K562 (cell line): ENCODE measurements around the gene TMEM43. TPM values are rescaled to one million over a fixed set of nuclear protein-coding genes. Genes with fewer than 3 reads are reported as not detected.
A peak's percentile ranks its signal among the peaks of the same experiment; 100 is the strongest.

ENCODE experiments used
- BACH1 ChIP-seq: fragments of 200-800 bp; sonication (Bioruptor generic); IDR thresholded peaks from 2 replicates; pipeline ENCODE4 v1.6.1; 2016; ENCODE audit warnings: missing genetic modification characterization, missing compliant biosample characterization
- CBX8 ChIP-seq: fragments of 200-600 bp; sonication (generic); IDR thresholded peaks from 2 replicates; pipeline ENCODE4 v1.6.1; 2012; ENCODE audit warnings: borderline replicate concordance, mixed run types, low read depth, mild to moderate bottlenecking, moderate library complexity, mixed read lengths, low read length, control low read depth, inconsistent platforms; ENCODE audit not compliant: poor library complexity, severe bottlenecking; ENCODE audit errors: extremely low read depth
- CCAR2 ChIP-seq: fragments of 200-400 bp; formaldehyde crosslinking; IDR thresholded peaks from 2 replicates; pipeline ENCODE4 v1.6.1; 2017; ENCODE audit warnings: mild to moderate bottlenecking, low read depth, low read length
- CHD2 ChIP-seq: IDR thresholded peaks from 2 replicates; pipeline ENCODE4 v1.6.1; 2011; ENCODE audit warnings: low read depth, low read length
- CHD4 ChIP-seq: fragments of 200-600 bp; sonication (generic); IDR thresholded peaks from 3 replicates; pipeline ENCODE4 v1.6.1; 2012; ENCODE audit warnings: low read depth, mild to moderate bottlenecking, mixed read lengths, low read length, inconsistent platforms; ENCODE audit not compliant: insufficient read depth, insufficient replicate concordance, poor library complexity, severe bottlenecking
- E2F3 ChIP-seq: fragments of 250-450 bp; sonication (Bioruptor Pico); IDR thresholded peaks from 2 replicates; pipeline ENCODE4 v1.4.0; 2020; ENCODE audit warnings: mild to moderate bottlenecking
- ESRRB ChIP-seq: fragments of 250-450 bp; sonication (Bioruptor Pico); IDR thresholded peaks from 2 replicates; pipeline ENCODE4 v1.5.0; 2020; ENCODE audit warnings: mild to moderate bottlenecking, moderate library complexity, borderline replicate concordance
- FIP1L1 ChIP-seq: fragments of 200-400 bp; formaldehyde crosslinking; IDR thresholded peaks from 2 replicates; pipeline ENCODE4 v1.6.1; 2018; ENCODE audit warnings: mild to moderate bottlenecking, low read depth, low read length; ENCODE audit not compliant: poor library complexity, severe bottlenecking
- FOXJ3 ChIP-seq: sonication (generic); formaldehyde crosslinking; IDR thresholded peaks from 2 replicates; pipeline ENCODE4 v1.4.0; 2020; ENCODE audit warnings: mild to moderate bottlenecking, missing genetic modification reagents
- JUNB ChIP-seq: fragments of 450-650 bp; formaldehyde crosslinking; conservative IDR thresholded peaks from 2 replicates; pipeline ENCODE4 v1.4.0; 2020; ENCODE audit warnings: mild to moderate bottlenecking
- MCM3 ChIP-seq: fragments of 450-650 bp; IDR thresholded peaks from 2 replicates; pipeline ENCODE4 v1.6.1; 2016
- NCOA1 ChIP-seq: fragments of 450-650 bp; IDR thresholded peaks from 2 replicates; pipeline ENCODE4 v1.6.1; 2016; ENCODE audit warnings: low read depth
- TOE1 ChIP-seq, 2 experiments: fragments of 450-650 bp in 1 of 2; sonication (generic) in 1 of 2; formaldehyde crosslinking in 1 of 2; IDR thresholded peaks; 2 replicates each; pipeline versions ENCODE4 v1.7.1 to v1.8.0; 2016 to 2022; ENCODE audit warnings: borderline replicate concordance in 2 of 2, mild to moderate bottlenecking in 2 of 2, antibody characterized with exemption in 1 of 2, inconsistent platforms in 1 of 2, low read depth in 1 of 2, missing genetic modification reagents in 1 of 2, moderate library complexity in 1 of 2
- ZNF316 ChIP-seq: fragments of 450-650 bp; IDR thresholded peaks from 2 replicates; pipeline ENCODE4 v1.6.1; 2016
- ZNF57 ChIP-seq: fragments of 450-650 bp; formaldehyde crosslinking; IDR thresholded peaks from 2 replicates; pipeline ENCODE4 v1.4.0; 2020; ENCODE audit warnings: mild to moderate bottlenecking, moderate library complexity
- polyA plus RNA-seq, 8 experiments: library from polyadenylated mRNA; depleted of rRNA in 4 of 8; stranded (reverse) in 5 of 8; unstranded in 3 of 8; fragments of >200 nt; fragmentation: Nextera tagmentation in 2 of 8; fragmentation: Illumina TruSeq in 1 of 8; extraction: Ambion mirVana in 2 of 8; extraction: Trizol in 1 of 8; gene quantifications; 2 replicates each; pipeline versions ENCODE4 v1.2.1 to v1.2.3, GENCODE V29; 2011 to 2014; ENCODE audit warnings: inconsistent platforms in 1 of 8, missing spikeins in 1 of 8
- total RNA-seq, 7 experiments: library from RNA; depleted of rRNA in 6 of 7; stranded (reverse); fragments of >200 nt in 6 of 7; fragmentation: Illumina TruSeq in 2 of 7; extraction: Trizol in 2 of 7; gene quantifications; 2 replicates each; pipeline versions ENCODE4 v1.2.1 to v1.2.3, GENCODE V29; 2011 to 2021; ENCODE audit warnings: low replicate concordance in 1 of 7
- TF ChIP-seq, protein P1 (sequence below): sonication (generic); formaldehyde crosslinking; IDR thresholded peaks from 2 replicates; pipeline ENCODE4 v1.8.1; 2022; ENCODE audit warnings: missing genetic modification reagents
- TF ChIP-seq, protein P2 (sequence below): fragments of 150-350 bp; IDR thresholded peaks from 2 replicates; pipeline ENCODE4 v1.6.1; 2014; ENCODE audit warnings: low read depth, mild to moderate bottlenecking, low read length, borderline replicate concordance
- TF ChIP-seq, protein P3 (sequence below): fragments of 200-400 bp; formaldehyde crosslinking; IDR thresholded peaks from 2 replicates; pipeline ENCODE4 v1.6.1; 2017; ENCODE audit warnings: mild to moderate bottlenecking, low read depth, low read length, moderate library complexity

The TMEM43 gene
- total and polyA plus RNA-seq, 9 of the 15 experiments (the other 6 are each of a cell fraction or from before 2014, with no cell fraction given): 16.7 to 46.1 (median 35.7) TPM

DNA sequence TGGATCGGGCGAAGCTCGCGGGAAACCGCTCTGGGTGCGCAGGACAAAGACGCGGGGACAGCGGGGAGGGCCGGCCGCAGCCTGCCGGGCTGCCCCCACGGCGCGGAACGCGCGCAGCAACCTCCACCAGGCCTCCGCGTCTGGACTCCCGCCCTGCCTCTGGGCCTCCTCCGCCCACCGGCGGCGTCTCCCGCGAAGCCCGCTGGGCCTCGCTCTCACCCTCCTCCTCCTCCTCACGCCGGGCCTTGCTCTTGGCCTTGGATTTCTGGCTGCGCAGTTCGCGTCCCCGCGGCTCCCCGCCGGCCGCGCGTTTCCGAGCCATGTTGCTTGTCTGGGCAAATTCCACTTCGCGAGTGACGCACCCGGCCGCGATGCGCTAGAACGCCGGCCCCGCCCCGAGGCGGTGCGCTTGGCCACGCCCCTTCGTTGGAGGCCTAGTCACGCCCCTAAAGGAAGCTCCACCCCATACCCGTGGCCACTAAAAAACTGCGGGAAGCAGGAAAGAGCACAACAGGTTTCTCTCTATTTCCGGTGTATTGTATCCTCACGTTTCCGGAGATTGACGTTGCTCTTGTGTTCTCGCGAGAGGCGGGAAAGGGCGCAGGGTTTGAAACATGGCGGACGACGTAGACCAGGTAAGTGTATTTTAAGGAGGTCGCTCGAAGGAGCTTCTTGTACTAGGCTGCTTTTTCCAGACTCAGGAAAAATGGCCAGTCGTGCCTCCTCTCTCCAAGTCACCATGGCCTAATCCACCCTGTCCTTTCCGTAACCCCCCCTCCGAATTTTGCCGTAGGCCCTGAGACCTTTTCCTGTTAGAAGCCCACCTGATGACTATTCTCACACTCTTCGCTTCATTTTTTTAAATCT, 53.6 kb downstream of the TMEM43 start, which contains the start of the genes LSM3 and XPC (continued):
- TF ChIP-seq FIP1L1: peak; percentile 93
- no peak for TF ChIP-seq CHD4
- no peak; the same call in 1 of the 2 replicates for TF ChIP-seq NCOA1
- TF ChIP-seq FOXJ3 (CRISPR knock-in tag): no peak
- no peak for TF ChIP-seq CCAR2
- no peak for TF ChIP-seq MCM3
- peak; percentile 44; the same call in 1 of the 2 replicates for TF ChIP-seq ZNF316
- TF ChIP-seq BACH1 (tag): no peak
- no peak for TF ChIP-seq ZNF57 (CRISPR knock-in tag)
- 0 out of 2 replicates have a peak, but pooled peaks have one; percentile 29 for TF ChIP-seq TOE1 (IDR thresholded peaks at IDR 0.05; ENCODE audit: borderline replicate concordance)
- TF ChIP-seq TOE1 (CRISPR knock-in tag; IDR thresholded peaks at IDR 0.05; ENCODE audit: borderline replicate concordance, low read depth): peak; percentile 89; the same call in 1 of the 2 replicates
- no peak for TF ChIP-seq JUNB
- TF ChIP-seq CHD2: peak; percentile 100
- TF ChIP-seq, protein P1, sequence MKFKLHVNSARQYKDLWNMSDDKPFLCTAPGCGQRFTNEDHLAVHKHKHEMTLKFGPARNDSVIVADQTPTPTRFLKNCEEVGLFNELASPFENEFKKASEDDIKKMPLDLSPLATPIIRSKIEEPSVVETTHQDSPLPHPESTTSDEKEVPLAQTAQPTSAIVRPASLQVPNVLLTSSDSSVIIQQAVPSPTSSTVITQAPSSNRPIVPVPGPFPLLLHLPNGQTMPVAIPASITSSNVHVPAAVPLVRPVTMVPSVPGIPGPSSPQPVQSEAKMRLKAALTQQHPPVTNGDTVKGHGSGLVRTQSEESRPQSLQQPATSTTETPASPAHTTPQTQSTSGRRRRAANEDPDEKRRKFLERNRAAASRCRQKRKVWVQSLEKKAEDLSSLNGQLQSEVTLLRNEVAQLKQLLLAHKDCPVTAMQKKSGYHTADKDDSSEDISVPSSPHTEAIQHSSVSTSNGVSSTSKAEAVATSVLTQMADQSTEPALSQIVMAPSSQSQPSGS (CRISPR knock-in tag): no peak
- no peak for TF ChIP-seq CBX8
- TF ChIP-seq E2F3 (CRISPR knock-in tag): peak; percentile 91
- TF ChIP-seq, protein P2, sequence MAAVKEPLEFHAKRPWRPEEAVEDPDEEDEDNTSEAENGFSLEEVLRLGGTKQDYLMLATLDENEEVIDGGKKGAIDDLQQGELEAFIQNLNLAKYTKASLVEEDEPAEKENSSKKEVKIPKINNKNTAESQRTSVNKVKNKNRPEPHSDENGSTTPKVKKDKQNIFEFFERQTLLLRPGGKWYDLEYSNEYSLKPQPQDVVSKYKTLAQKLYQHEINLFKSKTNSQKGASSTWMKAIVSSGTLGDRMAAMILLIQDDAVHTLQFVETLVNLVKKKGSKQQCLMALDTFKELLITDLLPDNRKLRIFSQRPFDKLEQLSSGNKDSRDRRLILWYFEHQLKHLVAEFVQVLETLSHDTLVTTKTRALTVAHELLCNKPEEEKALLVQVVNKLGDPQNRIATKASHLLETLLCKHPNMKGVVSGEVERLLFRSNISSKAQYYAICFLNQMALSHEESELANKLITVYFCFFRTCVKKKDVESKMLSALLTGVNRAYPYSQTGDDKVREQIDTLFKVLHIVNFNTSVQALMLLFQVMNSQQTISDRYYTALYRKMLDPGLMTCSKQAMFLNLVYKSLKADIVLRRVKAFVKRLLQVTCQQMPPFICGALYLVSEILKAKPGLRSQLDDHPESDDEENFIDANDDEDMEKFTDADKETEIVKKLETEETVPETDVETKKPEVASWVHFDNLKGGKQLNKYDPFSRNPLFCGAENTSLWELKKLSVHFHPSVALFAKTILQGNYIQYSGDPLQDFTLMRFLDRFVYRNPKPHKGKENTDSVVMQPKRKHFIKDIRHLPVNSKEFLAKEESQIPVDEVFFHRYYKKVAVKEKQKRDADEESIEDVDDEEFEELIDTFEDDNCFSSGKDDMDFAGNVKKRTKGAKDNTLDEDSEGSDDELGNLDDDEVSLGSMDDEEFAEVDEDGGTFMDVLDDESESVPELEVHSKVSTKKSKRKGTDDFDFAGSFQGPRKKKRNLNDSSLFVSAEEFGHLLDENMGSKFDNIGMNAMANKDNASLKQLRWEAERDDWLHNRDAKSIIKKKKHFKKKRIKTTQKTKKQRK: no peak
- TF ChIP-seq ESRRB (CRISPR knock-in tag): no peak
- TF ChIP-seq, protein P3, sequence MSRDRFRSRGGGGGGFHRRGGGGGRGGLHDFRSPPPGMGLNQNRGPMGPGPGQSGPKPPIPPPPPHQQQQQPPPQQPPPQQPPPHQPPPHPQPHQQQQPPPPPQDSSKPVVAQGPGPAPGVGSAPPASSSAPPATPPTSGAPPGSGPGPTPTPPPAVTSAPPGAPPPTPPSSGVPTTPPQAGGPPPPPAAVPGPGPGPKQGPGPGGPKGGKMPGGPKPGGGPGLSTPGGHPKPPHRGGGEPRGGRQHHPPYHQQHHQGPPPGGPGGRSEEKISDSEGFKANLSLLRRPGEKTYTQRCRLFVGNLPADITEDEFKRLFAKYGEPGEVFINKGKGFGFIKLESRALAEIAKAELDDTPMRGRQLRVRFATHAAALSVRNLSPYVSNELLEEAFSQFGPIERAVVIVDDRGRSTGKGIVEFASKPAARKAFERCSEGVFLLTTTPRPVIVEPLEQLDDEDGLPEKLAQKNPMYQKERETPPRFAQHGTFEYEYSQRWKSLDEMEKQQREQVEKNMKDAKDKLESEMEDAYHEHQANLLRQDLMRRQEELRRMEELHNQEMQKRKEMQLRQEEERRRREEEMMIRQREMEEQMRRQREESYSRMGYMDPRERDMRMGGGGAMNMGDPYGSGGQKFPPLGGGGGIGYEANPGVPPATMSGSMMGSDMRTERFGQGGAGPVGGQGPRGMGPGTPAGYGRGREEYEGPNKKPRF: no peak
